AG10803 (cell line): ENCODE measurements around the gene MOB3C.

ENCODE experiments used
- DNase-seq: peaks from one replicate; pipeline ENCODE4 v3.0.0; 2010; ENCODE audit warnings: low read depth
- H3K4me3 ChIP-seq: 2 replicates; pipeline ENCODE4 v1.5.1; 2011; ENCODE audit warnings: mild to moderate bottlenecking, low read length, control low read depth
- CTCF ChIP-seq: conservative IDR thresholded peaks from 2 replicates; pipeline ENCODE4 v1.5.1; 2011; ENCODE audit warnings: mild to moderate bottlenecking, low read length, control low read depth, inconsistent platforms

Gene MOB3C

GRCh38 chr1:46637444-46638083 lies 21.0 kb upstream of the MOB3C start:
- no peak for DNase-seq

GRCh38 chr1:46635205-46635604 lies 18.6 kb upstream of the MOB3C start:
- no peak for DNase-seq
- no peak for TF ChIP-seq CTCF

More at GRCh38 chr1:46637444-46638083, 21.0 kb upstream of the MOB3C start:
- no peak for TF ChIP-seq CTCF
- H3K4me3 ChIP-seq: no peak overlapping the region

GRCh38 chr1:46630719-46631118 lies 14.1 kb upstream of the MOB3C start:
- no peak for DNase-seq
- no peak for TF ChIP-seq CTCF
- no peak overlapping the region for H3K4me3 ChIP-seq

More at GRCh38 chr1:46635205-46635604, 18.6 kb upstream of the MOB3C start:
- H3K4me3 ChIP-seq: no peak overlapping the region

GRCh38 chr1:46623743-46624644 lies 7.4 kb upstream of the MOB3C start:
- no peak for TF ChIP-seq CTCF
- H3K4me3 ChIP-seq: no peak overlapping the region
- no peak for DNase-seq

GRCh38 chr1:46622344-46622743 lies 5.7 kb upstream of the MOB3C start:
- H3K4me3 ChIP-seq: no peak overlapping the region
- TF ChIP-seq CTCF: peak; percentile 63
- DNase-seq: peak; percentile 48

- no peak for DNase-seq
- TF ChIP-seq CTCF: no peak
- no peak overlapping the region for H3K4me3 ChIP-seq
Observed at GRCh38 chr1:46621930-46622329, 5.3 kb upstream of the MOB3C start.

GRCh38 chr1:46619656-46620258 lies 3.1 kb upstream of the MOB3C start:
- no peak overlapping the region for H3K4me3 ChIP-seq
- DNase-seq: no peak
- TF ChIP-seq CTCF: no peak
